ENCODE results near the gene SCPEP1. TPM values are rescaled to one million over a fixed set of nuclear protein-coding genes. Genes with fewer than 3 reads are reported as not detected.

The SCPEP1 gene
- total RNA-seq, 2 donors from 2014 or later = 103 to 182 TPM

- H3K4me3 ChIP-seq = no peak overlapping the region
- no peaks in the 10 kb centered on the region for H3K9me3 ChIP-seq
- no peak for DNase-seq (ENCODE audit: low spot score)
- H3K27ac ChIP-seq = peak overlapping the region in 1 of 2 donors; percentile 38
- intact Hi-C loops (cut with DNase I) = no loop called here
- no peaks in the 10 kb centered on the region for H3K36me3 ChIP-seq
- TF ChIP-seq POLR2A (IDR thresholded peaks at IDR 0.05) (no peak), CTCF (IDR thresholded peaks at IDR 0.05) (no peak), POLR2AphosphoS5 (IDR thresholded peaks at IDR 0.05) (no peak)
- no peaks in the 10 kb centered on the region for H3K4me1 ChIP-seq (replicated peaks)
- H3K27me3 ChIP-seq (replicated peaks; ENCODE audit: insufficient read depth) = no peaks in the 10 kb centered on the region
- WGBS = 62% methylated on average over 7 of the region's 7 CpGs
Measured at GRCh38 chr17:56972111-56972730, 5.7 kb upstream of the SCPEP1 start.

GRCh38 chr17:56973520-56973919 is 4.4 kb upstream of the SCPEP1 start:
- 40% methylated on average over 7 of the region's 7 CpGs for WGBS
- H3K36me3 ChIP-seq = no peaks in the 10 kb centered on the region
- TF ChIP-seq POLR2AphosphoS5 (IDR thresholded peaks at IDR 0.05) (peak; percentile 80), POLR2A (IDR thresholded peaks at IDR 0.05) (no peak), CTCF (IDR thresholded peaks at IDR 0.05) (peak in 1 of 4 experiments; percentile 4)
- intact Hi-C loops (cut with DNase I) = no loop called here
- peak overlapping the region in 1 of 2 donors; percentile 5 for H3K27ac ChIP-seq
- no peaks in the 10 kb centered on the region for H3K9me3 ChIP-seq
- DNase-seq (ENCODE audit: low spot score) = peak; percentile 61
- H3K4me1 ChIP-seq (replicated peaks) = no peaks in the 10 kb centered on the region
- H3K27me3 ChIP-seq (replicated peaks; ENCODE audit: insufficient read depth) = no peaks in the 10 kb centered on the region
- no peak overlapping the region for H3K4me3 ChIP-seq

GRCh38 chr17:56974055-56974454 is 3.9 kb upstream of the SCPEP1 start:
- no peaks in the 10 kb centered on the region for H3K9me3 ChIP-seq
- H3K27ac ChIP-seq = peak overlapping the region in 1 of 2 donors; percentile 5
- no peak overlapping the region for H3K4me3 ChIP-seq
- intact Hi-C loops (cut with DNase I) = no loop called here
- no peaks in the 10 kb centered on the region for H3K36me3 ChIP-seq
- TF ChIP-seq POLR2A (IDR thresholded peaks at IDR 0.05) = no peak
- TF ChIP-seq POLR2AphosphoS5 (IDR thresholded peaks at IDR 0.05) = no peak
- WGBS = 95% methylated on average over 2 of the region's 2 CpGs
- H3K27me3 ChIP-seq (replicated peaks; ENCODE audit: insufficient read depth) = no peaks in the 10 kb centered on the region
- DNase-seq (ENCODE audit: low spot score) = no peak
- no peaks in the 10 kb centered on the region for H3K4me1 ChIP-seq (replicated peaks)

GRCh38 chr17:56975656-56976055 is 2.3 kb upstream of the SCPEP1 start:
- Histone ChIP-seq H3K4me3 (no peak overlapping the region), H3K27ac (no peak overlapping the region), H3K27me3 (replicated peaks; ENCODE audit: insufficient read depth) (no peaks in the 10 kb centered on the region), H3K36me3 (no peaks in the 10 kb centered on the region), H3K4me1 (replicated peaks) (no peaks in the 10 kb centered on the region), H3K9me3 (no peaks in the 10 kb centered on the region)
- 71% methylated on average over 2 of the region's 2 CpGs for WGBS
- no peak for DNase-seq (ENCODE audit: low spot score)
- intact Hi-C loops (cut with DNase I) = no loop called here
- no peak for TF ChIP-seq POLR2A (IDR thresholded peaks at IDR 0.05)
- no peak for TF ChIP-seq CTCF (IDR thresholded peaks at IDR 0.05)
- TF ChIP-seq POLR2AphosphoS5 (IDR thresholded peaks at IDR 0.05) = no peak

- Histone ChIP-seq H3K27me3 (replicated peaks; ENCODE audit: insufficient read depth) (no peaks in the 10 kb centered on the region), H3K27ac (peak overlapping the region in 1 of 2 donors; percentile 8), H3K9me3 (no peaks in the 10 kb centered on the region), H3K4me1 (replicated peaks) (no peaks in the 10 kb centered on the region), H3K36me3 (no peaks in the 10 kb centered on the region), H3K4me3 (peak overlapping the region; percentile 36 to 49)
- TF ChIP-seq POLR2AphosphoS5 (IDR thresholded peaks at IDR 0.05) (no peak), POLR2A (IDR thresholded peaks at IDR 0.05) (no peak), CTCF (IDR thresholded peaks at IDR 0.05) (no peak)
- DNase-seq (ENCODE audit: low spot score) = no peak
- 53% methylated on average over 11 of the region's 11 CpGs for WGBS
- intact Hi-C loops (cut with DNase I) = no loop called here
Measured at GRCh38 chr17:56976941-56977608, 856 bp upstream of the SCPEP1 start.

Measured in prostate gland (tissue), 2 donors.